Putamen (tissue), 1 donor: ENCODE measurements around the gene CASP10.
A peak's percentile ranks its signal among the peaks of the same experiment; 100 is the strongest.
"Not testable (repeated sequence)": the region's sequence is repeated elsewhere in the genome, so short reads cannot be mapped to it uniquely, and the experiment has no call there.

ENCODE experiments used
- DNase-seq: peaks from one replicate; pipeline ENCODE4 v3.0.0-alpha.2; 2016; ENCODE audit warnings: low spot score

The CASP10 gene

DNA sequence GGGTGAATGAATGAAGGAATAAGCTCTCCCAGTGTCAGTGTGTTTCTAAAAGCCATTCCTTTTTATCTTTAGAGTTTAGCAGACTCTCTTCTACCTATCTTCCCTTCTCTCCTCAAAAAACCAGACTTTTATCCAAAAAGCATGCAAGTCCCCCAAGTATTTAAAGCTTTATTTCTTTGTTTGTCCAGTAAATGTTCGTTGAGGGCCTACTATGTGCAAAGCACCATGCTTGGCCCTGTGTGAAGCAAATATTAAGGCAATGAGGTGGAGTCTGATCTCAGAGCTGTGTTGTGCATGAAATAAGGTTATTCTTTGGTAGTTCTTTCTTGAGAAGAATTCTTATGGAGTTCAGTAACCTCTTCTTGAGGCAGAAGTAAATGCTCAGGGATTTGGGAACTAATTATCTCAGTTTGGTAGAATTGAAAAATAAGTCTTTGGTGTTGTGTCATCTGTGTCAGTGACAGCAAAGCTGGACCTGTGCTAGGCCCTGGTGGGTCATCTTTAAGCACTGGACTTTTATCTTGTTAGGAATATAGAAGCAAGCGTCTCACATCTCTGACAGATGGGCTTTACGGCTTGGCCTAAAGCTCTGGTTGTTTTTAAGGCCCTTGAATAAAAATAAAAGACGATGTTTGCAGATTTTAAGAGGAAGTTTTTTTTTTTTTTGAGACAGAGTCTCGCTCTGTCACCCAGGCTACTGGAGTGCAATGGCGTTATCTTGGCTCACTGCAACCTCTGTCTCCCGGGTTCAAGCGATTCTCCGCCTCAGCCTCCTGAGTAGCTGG lies 28.1 kb upstream of the CASP10 start:
- no peak for DNase-seq

DNA sequence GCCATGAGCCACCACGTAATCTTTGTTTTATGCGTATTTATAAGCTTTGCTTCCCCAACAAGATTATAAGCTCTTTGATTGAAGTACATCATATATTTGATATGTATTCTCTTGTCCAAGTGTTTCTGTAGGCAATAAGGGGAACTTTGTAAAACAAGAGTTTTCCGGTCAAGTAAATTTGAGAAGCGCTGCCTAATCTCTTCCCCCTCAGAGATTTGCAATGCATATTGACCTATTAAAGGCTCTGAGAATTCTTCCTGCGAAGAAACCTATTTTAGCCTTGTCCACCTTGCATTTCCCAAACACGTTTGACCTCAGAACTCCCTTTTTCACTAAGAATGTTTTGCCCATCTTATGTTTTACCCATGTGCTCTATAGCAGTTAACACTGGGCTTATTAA lies 26.9 kb upstream of the CASP10 start:
- no peak for DNase-seq

DNA sequence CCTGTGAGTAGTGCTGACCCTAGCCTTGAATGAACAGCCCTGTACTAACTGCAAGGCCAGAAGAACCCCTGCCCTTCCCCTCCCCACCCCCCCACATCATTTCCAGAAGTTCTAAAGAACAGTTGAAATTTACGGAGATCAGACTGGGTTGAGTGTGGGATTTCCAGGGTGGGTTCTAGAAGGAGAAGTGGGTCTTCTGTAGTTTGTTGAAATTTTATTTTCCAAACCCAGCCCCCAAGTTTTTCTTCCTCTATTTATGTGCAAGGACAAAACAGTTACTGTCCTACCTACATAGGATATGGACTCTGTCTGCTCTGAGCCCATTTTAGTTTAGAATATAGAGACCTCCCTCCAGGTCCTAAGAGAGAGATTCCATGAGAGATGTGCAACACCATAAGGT lies 26.3 kb upstream of the CASP10 start:
- DNase-seq = no peak

- DNase-seq = no peak
These were observed 25.2 kb upstream of the CASP10 start for GRCh38 chr2:201157694-201158093.

DNA sequence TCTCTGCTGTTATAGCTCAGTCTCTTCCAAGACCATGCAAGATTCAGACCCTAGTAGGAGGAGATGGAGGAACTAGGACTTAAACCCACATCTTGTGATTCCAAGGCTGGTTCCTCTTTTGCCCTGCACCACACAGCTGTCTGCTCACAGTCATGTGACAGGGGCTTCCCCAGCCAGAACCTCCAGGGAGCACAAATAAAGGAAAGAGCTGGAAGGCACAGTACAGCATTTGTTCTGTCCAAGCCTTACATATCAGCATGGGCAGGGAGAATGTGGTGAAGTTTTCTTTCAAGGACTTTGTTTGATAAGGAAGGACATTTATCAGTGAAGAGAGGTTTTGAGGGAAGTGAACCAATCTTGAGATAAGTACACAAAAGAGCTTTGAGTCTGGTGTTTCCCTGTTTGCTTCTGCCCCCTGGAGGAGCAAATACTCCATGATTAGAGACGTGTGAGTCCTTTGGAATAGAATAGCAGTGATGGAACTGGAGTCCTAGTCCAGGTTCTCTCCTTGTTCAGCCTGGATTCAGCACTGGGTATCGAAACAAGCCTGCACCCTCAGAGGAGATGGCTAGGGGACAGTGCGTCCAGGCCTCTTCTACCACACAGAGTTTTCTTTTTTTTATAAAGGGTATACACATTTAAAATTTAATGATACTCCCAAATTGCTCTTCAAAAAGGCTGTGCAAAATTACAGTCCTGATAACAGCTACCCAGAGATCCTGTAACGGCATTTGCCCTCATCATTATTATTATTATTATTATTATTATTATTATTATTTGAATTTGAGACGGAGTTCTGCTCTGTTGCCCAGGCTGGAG lies 24.6 kb upstream of the CASP10 start:
- peak; percentile 85 for DNase-seq

GRCh38 chr2:201164166-201164565 lies 18.8 kb upstream of the CASP10 start:
- no peak for DNase-seq

DNA sequence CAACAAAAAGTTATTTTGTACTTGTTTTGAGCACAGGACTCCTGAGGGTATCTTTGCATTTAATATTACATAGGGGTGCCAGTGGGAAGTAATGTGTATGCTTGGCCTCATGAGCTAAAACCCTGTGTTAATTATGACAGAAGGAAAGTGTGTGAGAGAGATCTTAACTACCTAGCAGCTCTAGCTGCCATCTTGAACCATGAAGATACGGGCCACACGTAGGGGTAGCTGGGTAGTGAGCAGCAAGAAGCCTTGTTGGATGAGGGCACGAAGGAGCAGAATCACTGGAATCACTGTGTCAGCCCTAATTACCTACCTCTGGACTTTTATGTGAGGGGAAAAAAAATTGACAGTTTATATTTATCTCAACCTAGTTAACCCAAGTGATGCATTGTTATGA lies 15.4 kb upstream of the CASP10 start:
- no peak for DNase-seq

- DNase-seq = not testable (repeated sequence)
These were observed 14.4 kb upstream of the CASP10 start for GRCh38 chr2:201168496-201168895.

DNA sequence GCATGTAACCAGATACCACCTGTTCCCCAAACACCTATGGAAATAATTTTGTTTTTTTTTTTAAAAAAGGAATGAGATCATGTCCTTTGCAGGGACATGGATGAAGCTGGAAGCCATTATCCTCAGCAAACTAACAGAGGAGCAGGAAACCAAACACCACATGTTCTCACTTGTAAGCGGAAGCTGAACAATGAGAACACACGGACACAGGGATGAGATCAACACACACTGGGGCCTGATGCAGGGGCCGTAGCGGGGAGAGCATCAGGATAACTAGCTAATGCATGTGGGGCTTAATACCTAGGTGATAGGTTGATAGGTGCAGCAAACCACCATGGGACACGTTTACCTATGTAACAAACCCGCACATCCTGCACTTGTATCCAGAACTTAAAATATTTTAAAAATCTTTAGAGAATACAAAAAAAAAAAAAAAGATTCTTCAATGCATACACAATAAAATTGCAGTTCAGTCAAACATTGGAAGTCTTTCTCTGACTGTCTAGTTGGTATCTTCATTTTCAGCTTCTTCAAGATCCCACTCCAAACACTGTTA lies 11.6 kb upstream of the CASP10 start:
- no peak for DNase-seq

- no peak for DNase-seq
These were observed 10.7 kb upstream of the CASP10 start for GRCh38 chr2:201172279-201172678.

DNA sequence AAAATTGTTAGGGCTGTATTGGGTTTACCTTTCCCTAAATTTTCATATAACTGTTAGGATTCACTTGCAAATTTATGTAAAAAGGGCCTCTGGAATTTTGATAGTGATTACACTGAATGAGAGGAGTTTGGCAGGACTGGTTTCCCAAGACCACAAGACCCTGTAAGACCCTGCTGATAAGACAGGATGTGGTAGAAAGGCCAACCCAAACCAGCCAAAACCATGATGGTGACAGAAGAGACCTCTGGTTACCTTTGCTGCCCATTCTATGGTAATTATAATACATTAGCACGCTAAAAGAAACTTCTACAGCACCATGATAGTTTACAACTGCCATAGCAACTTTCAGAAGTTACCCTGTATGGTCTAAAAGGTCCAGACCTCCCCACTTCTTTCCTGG lies 8.3 kb upstream of the CASP10 start:
- no peak for DNase-seq

DNA sequence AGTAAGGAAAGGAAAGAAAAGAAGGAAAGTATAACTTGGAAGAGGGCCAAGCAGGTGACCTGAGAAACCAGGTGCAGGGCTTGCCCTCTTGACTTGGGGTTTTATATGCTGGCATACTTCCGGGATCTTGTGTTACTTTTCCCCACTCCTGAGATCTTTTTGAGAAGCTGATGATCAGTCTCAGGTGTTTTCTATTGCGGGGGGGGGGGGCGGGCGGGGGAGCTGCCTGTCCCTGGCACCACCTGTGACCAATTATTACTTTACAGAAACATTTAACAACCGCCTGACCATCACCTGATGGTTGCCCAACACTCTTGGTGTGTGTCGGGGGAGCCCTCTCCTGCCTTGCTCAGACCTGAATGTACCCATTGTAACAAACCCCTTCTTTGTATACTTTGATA lies 6.9 kb upstream of the CASP10 start:
- DNase-seq = no peak

DNA sequence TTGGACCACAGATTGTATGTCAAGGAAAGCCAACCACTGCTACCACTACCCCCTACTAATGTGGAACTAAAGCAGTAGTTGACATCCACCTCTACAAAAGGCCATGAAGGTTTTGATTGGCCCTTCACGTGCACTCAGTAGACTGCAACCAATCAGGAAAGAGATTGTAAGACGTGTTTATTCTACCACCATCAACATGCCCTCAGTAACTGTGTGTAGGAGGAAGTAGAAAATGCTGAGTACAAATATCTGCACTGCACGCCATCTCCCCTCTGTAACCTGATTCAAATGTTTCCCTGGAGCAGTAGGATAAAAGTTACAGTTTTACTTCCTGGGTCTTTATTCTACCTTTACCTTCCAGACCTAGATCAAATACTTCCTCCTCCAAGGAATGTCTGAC lies 2.9 kb upstream of the CASP10 start:
- DNase-seq = no peak

DNA sequence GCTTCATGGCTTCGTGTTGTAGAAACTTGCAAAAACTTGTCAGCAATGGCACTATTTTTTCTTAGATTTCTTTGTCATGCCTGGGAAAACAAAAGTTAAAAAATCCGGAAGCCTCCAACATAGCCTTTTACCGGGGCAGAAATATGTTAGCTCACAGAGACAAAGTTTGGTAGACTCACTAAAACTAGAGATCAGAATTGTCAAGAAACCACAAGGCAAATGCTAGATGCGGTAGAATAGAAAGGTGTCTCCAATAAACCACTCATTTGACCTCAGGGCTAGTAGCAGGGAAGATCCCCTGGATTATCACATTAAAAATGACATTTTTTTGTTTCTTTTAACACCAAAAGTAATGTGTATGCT lies 405 bp downstream of the CASP10 start:
- no peak for DNase-seq

DNA sequence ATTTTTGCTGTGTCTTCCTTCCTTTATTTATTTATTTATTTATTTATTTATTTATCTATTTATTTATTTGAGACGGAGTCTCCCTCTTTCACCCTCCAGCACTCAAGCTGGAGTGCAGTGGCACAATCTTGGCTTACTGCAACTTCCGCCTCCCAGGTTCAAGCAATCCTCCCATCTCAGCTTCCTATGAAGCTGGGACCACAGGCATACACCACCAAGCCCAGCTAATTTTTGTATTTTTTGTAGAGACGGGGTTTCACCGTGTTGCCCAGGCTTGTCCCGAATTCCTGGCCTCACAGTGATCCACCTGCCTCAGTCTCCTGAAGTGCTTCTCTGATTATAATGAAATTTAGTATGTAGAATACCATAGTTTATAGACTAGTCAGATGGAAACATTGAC lies 894 bp downstream of the CASP10 start:
- DNase-seq = not testable (repeated sequence)

GRCh38 chr2:201184248-201184647 lies 1.3 kb downstream of the CASP10 start:
- DNase-seq = not testable (repeated sequence)

DNA sequence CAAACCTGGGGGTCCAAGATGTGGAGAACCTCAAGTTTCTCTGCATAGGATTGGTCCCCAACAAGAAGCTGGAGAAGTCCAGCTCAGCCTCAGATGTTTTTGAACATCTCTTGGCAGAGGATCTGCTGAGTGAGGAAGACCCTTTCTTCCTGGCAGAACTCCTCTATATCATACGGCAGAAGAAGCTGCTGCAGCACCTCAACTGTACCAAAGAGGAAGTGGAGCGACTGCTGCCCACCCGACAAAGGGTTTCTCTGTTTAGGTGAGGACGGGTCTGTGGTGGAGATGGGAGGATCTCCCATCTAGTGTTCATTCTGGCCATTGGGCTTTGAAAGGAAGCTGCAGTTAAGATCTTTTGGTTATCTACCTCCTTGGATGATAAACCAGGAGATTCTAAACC lies 2.9 kb downstream of the CASP10 start:
- DNase-seq = no peak

- no peak for DNase-seq
These were observed 4.0 kb downstream of the CASP10 start for GRCh38 chr2:201186982-201187381.

GRCh38 chr2:201188449-201188848 lies 5.5 kb downstream of the CASP10 start:
- no peak for DNase-seq

DNA sequence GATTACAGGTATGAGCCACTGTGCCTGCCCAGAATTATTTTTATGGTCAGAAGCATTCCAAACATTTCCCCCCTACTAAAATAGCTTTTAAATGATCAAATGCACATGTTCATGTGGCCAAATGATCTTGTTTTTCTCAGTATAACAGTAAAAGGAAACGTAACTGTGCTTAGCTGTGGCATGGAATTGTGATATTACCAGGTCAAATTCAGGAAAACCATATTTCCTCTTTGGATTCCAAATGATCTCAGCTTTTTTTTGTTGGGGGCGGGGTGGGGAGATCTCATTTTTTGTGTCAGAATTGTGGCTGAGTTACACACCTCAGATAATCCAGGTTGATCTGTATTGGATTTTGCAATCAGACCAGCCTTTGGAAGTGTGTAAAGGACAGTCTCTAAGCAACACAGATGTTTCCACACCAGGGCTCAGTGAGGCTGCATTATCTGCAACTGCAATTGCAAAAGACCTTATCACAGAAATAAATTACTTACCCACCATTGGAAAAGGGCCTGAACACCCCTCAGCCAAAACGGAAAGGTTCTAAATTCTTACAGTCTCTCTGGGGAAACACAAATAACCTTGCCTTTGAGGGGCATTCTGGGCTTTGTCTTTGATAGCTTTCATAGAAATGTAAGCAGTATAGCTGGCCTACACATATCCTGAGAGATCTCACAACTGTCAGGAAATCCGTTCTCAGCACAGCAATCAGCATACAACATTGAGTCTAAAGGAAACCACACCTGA lies 8.4 kb downstream of the CASP10 start:
- peak; percentile 14 for DNase-seq

DNA sequence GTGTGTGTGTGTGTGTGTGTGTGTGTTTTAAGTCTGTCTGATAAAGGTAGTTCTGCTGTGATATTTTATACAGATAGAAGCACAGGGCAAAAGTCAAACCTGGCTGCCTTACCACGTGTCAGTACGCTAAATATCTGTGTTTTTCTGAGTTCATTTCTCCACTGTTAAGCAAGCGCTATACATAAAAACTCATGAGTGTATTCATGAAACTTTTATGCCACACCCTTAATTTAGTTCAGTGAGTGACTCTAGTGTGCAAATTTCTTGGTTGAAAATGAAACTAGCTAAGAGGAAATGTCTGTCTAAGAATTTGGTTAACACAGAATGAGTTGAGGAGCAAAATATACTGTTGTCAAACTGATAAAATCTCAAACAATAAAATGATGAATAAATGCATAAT lies 11.2 kb downstream of the CASP10 start:
- no peak for DNase-seq

GRCh38 chr2:201195331-201195730 lies 12.4 kb downstream of the CASP10 start:
- no peak for DNase-seq

DNA sequence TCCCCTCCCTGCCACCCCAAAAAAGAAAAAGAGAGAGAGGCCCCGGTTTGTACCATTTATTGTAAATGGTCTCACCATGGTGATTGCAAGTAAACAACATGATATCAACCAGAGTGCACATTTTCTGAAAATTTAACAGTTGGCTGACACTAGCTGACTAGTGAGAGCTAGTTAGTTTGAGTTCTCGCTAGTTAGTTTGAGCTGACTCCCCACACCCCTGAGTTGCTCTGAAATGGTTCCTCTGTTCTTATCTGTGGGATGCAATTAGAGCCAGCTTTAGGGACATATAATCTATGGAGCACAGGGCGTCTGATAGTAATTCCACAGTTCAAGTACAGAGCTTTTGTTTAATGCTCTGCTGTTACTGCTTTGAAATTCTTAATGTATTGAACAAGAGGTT lies 13.1 kb downstream of the CASP10 start:
- no peak for DNase-seq
